Measurements from ENCODE around the gene SCYGR3.

- TF ChIP-seq MAX (IDR thresholded peaks at IDR 0.05) (no peak), ZBTB14 (CRISPR knock-in tag; IDR thresholded peaks at IDR 0.05) (no peak), CTCF (CRISPR knock-in tag; IDR thresholded peaks at IDR 0.05) (no peak), ETV6 (CRISPR knock-in tag; conservative IDR thresholded peaks at IDR 0.05) (no peak), NAIF1 (CRISPR knock-in tag; IDR thresholded peaks at IDR 0.05; ENCODE audit: borderline replicate concordance) (no peak)
These were observed 34.8 kb downstream of the SCYGR3 start for GRCh38 chr2:227579791-227580190.
